ENCODE measurements around the gene ADAM19.

- TF ChIP-seq, protein P1, sequence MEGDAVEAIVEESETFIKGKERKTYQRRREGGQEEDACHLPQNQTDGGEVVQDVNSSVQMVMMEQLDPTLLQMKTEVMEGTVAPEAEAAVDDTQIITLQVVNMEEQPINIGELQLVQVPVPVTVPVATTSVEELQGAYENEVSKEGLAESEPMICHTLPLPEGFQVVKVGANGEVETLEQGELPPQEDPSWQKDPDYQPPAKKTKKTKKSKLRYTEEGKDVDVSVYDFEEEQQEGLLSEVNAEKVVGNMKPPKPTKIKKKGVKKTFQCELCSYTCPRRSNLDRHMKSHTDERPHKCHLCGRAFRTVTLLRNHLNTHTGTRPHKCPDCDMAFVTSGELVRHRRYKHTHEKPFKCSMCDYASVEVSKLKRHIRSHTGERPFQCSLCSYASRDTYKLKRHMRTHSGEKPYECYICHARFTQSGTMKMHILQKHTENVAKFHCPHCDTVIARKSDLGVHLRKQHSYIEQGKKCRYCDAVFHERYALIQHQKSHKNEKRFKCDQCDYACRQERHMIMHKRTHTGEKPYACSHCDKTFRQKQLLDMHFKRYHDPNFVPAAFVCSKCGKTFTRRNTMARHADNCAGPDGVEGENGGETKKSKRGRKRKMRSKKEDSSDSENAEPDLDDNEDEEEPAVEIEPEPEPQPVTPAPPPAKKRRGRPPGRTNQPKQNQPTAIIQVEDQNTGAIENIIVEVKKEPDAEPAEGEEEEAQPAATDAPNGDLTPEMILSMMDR (conservative IDR thresholded peaks at IDR 0.05; ENCODE audit: low read length), result no peak
- no peak for TF ChIP-seq EZH2phosphoT487 (IDR thresholded peaks at IDR 0.05; ENCODE audit: borderline replicate concordance, low read depth, low read length)
Observed at GRCh38 chr5:157563373-157563928, 12.1 kb downstream of the ADAM19 start.
